ENCODE measurements around the gene TOP1.

The TOP1 gene

DNA sequence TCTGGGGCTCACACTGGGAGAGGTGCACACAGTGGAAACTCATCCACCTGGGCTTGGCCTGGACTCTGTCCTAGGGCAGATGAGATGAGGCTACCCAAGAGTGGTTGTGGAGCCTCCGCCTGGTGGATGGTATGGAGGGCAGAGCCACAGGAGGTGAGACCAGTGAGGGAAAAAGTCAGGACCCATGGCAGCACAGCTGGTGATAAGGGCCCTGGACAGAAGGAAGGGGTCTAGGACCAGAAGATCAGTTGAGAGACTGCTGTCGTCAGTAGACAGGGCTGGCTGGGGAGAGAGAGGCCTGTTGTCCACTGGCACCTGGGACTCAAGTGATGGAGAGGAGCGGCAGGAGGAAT, 138.5 kb downstream of the TOP1 start:
- TF ChIP-seq ZNF384 (IDR thresholded peaks at IDR 0.05) (no peak), ELF4 (IDR thresholded peaks at IDR 0.05) (no peak), TARDBP (IDR thresholded peaks at IDR 0.05) (no peak)
- CTCF ChIA-PET = no interaction called here
- DNase-seq (ENCODE audit: extremely low spot score) = no peak
- POLR2A ChIA-PET = no interaction called here

DNA sequence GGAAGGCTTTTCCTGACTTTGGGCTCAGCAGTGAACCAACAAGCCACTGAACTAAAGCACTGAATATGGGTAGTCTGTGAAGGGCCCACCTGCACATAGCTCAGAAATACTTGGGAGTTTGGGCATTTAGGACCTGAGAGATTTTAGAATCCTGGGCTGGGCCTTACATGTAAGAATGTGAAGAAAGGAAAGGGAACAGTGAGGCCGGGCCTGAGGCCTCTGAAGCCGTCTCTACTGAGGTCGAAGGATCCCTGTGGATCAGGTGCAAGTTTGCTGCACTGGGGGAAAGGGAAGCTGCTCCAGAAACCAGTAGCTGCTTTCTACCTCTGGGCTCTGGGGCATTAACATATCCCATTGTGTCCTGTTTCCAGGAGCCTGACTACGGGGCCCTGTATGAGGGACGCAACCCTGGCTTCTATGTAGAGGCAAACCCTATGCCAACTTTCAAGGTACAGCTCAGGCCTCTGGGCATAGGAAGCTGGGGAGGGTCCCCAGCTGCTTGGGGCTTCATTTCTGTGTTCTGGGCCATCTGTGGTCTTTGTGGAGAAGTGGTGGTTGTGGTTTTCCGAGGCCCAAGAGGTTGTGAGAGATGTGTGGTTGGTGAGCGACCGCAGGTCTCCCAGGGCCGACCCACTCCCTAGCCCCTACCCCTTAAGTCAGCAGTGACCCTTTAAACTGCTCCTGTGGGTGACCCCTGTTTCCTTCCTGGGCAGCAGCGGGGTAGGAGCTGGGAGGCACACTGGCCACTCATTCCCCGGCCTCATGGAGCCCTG, 139.0 kb downstream of the TOP1 start:
- TF ChIP-seq FOXA1 (IDR thresholded peaks at IDR 0.05) = no peak
- TF ChIP-seq, protein P1, sequence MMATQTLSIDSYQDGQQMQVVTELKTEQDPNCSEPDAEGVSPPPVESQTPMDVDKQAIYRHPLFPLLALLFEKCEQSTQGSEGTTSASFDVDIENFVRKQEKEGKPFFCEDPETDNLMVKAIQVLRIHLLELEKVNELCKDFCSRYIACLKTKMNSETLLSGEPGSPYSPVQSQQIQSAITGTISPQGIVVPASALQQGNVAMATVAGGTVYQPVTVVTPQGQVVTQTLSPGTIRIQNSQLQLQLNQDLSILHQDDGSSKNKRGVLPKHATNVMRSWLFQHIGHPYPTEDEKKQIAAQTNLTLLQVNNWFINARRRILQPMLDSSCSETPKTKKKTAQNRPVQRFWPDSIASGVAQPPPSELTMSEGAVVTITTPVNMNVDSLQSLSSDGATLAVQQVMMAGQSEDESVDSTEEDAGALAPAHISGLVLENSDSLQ (IDR thresholded peaks at IDR 0.05) = no peak
- no peak for TF ChIP-seq SUZ12 (IDR thresholded peaks at IDR 0.05)
- TF ChIP-seq TARDBP (IDR thresholded peaks at IDR 0.05) = no peak
- TF ChIP-seq SP1 (IDR thresholded peaks at IDR 0.05) = no peak
- TF ChIP-seq BHLHE40 (IDR thresholded peaks at IDR 0.05; ENCODE audit: borderline replicate concordance) = no peak
- no peak for TF ChIP-seq ZNF384 (IDR thresholded peaks at IDR 0.05)
- no peak for TF ChIP-seq L3MBTL2 (conservative IDR thresholded peaks at IDR 0.05)
- no peak for TF ChIP-seq ARNT (IDR thresholded peaks at IDR 0.05)
- TF ChIP-seq HDGF (IDR thresholded peaks at IDR 0.05; ENCODE audit: borderline replicate concordance) = no peak
- CTCF ChIA-PET = no interaction called here
- POLR2A ChIA-PET = no interaction called here
- DNase-seq (ENCODE audit: extremely low spot score) = no peak

DNA sequence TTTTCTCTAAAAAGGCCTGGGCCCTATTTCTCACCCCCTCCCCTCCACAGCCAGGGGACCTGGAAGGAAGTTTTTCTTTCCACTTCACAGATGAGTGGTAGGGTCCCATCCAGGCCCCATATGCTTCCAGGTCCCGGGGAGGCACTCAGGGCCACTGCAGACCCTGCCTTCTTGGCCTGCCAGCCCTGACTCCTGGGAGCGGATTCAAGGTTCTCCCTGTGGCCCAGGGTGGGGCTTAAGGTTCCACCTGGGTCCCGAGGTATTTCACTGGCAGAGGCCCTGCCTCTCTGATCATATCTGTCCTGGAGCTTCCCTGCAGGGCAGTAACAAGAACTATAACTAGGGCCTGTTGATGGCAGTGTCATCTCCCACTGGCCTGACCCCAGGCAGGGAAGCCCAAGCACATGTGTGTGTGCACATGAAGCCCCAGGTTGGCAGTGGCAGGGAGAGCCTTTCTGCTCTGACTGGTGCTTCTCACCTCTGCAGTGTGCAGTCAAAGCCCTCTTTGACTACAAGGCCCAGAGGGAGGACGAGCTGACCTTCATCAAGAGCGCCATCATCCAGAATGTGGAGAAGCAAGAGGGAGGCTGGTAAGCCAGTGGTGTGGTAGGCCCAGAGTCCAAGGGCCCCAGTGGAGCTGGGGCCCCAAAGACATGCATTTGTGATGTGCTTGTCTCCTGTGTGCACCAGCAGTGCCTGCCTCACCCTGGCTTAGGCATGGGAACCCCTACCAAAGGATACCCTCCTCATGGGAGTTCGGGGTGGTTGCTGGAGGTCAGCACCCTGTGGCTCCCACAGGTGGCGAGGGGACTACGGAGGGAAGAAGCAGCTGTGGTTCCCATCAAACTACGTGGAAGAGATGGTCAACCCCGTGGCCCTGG, 139.9 kb downstream of the TOP1 start:
- ChIA-PET CTCF (no interaction called here), POLR2A (no interaction called here)
- no peak for TF ChIP-seq SP1 (IDR thresholded peaks at IDR 0.05)
- TF ChIP-seq, protein P1 (IDR thresholded peaks at IDR 0.05) = no peak
- TF ChIP-seq FOXA1 (IDR thresholded peaks at IDR 0.05) = no peak
- TF ChIP-seq ARNT (IDR thresholded peaks at IDR 0.05) = no peak
- no peak for TF ChIP-seq ZNF384 (IDR thresholded peaks at IDR 0.05)
- no peak for TF ChIP-seq NFRKB (IDR thresholded peaks at IDR 0.05)
- TF ChIP-seq TARDBP (IDR thresholded peaks at IDR 0.05) = no peak
- no peak for DNase-seq (ENCODE audit: extremely low spot score)

DNA sequence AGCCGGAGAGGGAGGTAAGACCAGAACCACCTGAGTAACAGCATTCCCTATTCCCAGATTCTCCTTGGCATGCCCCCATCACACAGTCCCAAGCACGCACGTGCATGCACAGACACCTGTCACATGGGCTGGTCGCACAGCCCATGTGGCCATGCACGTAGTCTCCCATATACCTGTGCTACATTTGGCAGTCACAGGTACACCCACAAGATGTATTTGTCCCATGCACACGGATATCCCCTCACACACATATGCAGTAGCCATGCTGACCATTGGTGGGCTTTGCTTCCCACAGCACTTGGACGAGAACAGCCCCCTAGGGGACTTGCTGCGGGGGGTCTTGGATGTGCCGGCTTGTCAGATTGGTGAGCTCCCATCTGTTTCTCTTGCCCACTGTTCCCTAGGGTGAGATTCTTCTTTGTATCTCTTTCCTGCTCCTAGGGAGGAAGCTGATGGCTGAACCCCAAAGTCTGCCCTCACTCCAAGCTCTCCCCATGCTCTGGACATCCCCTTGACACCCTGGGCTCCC, 140.6 kb downstream of the TOP1 start:
- no peak for DNase-seq (ENCODE audit: extremely low spot score)
- ChIA-PET POLR2A (no interaction called here), CTCF (no interaction called here)
- TF ChIP-seq ARNT (IDR thresholded peaks at IDR 0.05) (no peak), SUZ12 (IDR thresholded peaks at IDR 0.05) (no peak), BHLHE40 (IDR thresholded peaks at IDR 0.05; ENCODE audit: borderline replicate concordance) (no peak), L3MBTL2 (conservative IDR thresholded peaks at IDR 0.05) (no peak), CTBP1 (IDR thresholded peaks at IDR 0.05; ENCODE audit: borderline replicate concordance) (no peak), FOXK2 (IDR thresholded peaks at IDR 0.05) (no peak), LEF1 (IDR thresholded peaks at IDR 0.05; ENCODE audit: borderline replicate concordance) (no peak), HDGF (IDR thresholded peaks at IDR 0.05; ENCODE audit: borderline replicate concordance) (no peak), FOXA1 (IDR thresholded peaks at IDR 0.05) (no peak), TARDBP (IDR thresholded peaks at IDR 0.05) (no peak), NFRKB (IDR thresholded peaks at IDR 0.05) (no peak), ZNF384 (IDR thresholded peaks at IDR 0.05) (no peak), FOXM1 (IDR thresholded peaks at IDR 0.05; ENCODE audit: borderline replicate concordance) (no peak), SP1 (IDR thresholded peaks at IDR 0.05) (no peak), ELF4 (IDR thresholded peaks at IDR 0.05) (no peak)
- TF ChIP-seq, protein P1 (IDR thresholded peaks at IDR 0.05) = no peak

DNA sequence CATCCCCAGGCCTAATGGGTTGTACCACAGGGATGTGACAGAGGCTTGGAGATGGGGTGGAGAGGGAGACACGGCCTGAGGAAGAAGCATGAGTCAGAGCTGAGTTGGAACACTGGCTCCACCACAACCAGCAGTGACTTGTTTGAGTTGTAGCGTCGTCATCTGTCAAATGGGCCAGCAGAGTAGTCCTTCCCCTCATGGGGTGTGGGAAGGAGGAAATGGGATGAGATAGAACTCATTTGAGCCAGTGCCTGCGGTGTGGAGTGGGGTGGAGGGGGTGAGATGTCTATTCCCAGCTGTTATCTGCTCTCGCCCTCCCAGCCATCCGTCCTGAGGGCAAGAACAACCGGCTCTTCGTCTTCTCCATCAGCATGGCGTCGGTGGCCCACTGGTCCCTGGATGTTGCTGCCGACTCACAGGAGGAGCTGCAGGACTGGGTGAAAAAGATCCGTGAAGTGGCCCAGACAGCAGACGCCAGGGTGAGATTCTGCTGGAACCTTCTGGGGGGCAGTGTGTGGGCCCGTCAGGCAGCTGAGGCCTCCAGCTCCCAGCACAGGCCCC, 141.2 kb downstream of the TOP1 start:
- no peak for DNase-seq (ENCODE audit: extremely low spot score)
- CTCF ChIA-PET = no interaction called here
- POLR2A ChIA-PET = no interaction called here
- TF ChIP-seq LEF1 (IDR thresholded peaks at IDR 0.05; ENCODE audit: borderline replicate concordance) (no peak), FOXM1 (IDR thresholded peaks at IDR 0.05; ENCODE audit: borderline replicate concordance) (no peak), NFRKB (IDR thresholded peaks at IDR 0.05) (no peak)

DNA sequence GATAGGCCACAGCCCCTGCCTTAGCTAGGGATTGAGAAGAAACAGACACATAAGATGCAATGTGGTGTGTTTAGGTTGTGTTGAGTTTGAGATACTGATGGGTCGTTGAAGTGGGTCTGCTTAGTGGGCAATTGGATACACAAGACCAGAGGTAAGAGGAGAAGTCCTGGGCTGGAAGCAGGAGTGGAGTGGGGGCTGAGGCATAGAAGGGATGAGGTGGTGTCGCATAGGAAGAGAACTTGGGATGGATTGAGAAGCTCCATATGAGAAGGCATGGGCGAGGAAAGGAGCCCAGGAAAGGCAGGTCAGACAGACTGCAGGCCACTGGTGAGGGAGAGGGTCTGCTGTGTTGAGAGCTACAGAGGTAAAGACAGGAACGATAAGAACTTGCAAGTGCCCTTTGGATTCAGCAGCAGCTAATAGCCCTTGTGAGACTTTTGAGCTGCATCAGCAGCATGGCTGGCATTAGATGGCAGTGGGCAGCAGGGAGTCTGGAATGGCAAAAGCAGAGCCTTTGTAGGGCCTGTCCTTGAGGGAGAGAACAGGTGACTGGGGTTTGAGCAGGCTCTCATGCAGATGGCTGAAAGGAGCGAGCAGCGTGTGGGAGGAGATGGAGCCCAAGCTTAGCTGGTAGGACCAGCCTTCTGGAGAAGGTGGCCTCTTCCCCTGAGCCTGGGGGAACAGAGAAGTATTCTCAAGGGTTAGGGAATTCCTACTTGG, 141.9 kb downstream of the TOP1 start:
- DNase-seq (ENCODE audit: extremely low spot score) = no peak
- TF ChIP-seq FOXK2 (IDR thresholded peaks at IDR 0.05) = no peak
- no peak for TF ChIP-seq HDGF (IDR thresholded peaks at IDR 0.05; ENCODE audit: borderline replicate concordance)
- CTCF ChIA-PET = no interaction called here
- POLR2A ChIA-PET = no interaction called here
